HS-27A (cell line): Measurements from ENCODE around the gene SUPT3H.
A peak's percentile ranks its signal among the peaks of the same experiment; 100 is the strongest.

Experiments used
- DNase-seq: peaks from one replicate; pipeline ENCODE4 v3.0.0-alpha.2; 2012; ENCODE audit warnings: low read depth, missing footprints

The SUPT3H gene

DNA sequence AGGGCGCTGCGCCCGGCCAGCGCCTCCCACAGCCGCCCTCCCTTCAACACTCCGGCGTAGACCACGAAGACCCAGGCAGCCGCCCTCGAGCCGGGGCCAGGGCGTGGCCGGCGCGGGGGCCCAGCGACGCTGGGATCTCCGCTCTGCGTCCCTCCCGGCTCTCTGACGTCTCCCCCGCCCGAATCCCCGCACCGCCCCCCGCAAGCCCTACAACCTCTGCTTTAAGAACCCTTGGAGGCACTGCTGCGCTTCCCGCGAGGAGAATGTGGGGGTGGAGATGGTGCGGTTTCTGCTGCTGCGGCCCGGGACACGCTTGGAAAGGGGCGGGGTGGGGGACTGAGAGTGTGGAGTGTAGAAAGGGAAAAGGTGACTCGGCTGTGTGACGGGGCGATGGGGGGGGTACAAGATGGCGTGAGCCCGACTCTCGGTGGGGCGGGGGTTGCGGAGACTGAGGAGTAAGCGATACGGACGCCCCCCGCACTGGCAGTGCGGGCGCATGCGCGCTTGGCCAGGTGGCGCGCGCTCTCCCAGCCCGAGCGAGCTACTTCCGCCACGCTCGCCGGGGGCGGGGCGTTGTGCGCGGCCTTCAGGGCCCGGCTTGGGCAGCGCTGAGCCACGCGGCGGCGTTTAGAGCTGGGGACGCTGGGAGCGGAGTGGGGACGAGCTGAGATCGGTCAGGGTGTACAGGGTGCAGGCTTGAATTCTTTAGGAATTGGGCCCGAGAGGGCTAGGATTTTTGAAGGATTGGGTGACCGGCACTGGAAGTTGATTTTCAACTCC lies at the start of gene SUPT3H:
Gene SUPT3H (minus strand): TSS at position 381 of the 780 bp plus-strand sequence.
- peak; percentile 95 for DNase-seq

- DNase-seq = no peak
These were observed 48.5 kb upstream of the SUPT3H start for GRCh38 chr6:45426251-45426650.

GRCh38 chr6:45424451-45424861 lies 46.7 kb upstream of the SUPT3H start:
- no peak for DNase-seq

GRCh38 chr6:45423824-45424450 lies 46.2 kb upstream of the SUPT3H start:
- DNase-seq = no peak

GRCh38 chr6:45423111-45423823 lies 45.5 kb upstream of the SUPT3H start:
- DNase-seq = no peak

DNA sequence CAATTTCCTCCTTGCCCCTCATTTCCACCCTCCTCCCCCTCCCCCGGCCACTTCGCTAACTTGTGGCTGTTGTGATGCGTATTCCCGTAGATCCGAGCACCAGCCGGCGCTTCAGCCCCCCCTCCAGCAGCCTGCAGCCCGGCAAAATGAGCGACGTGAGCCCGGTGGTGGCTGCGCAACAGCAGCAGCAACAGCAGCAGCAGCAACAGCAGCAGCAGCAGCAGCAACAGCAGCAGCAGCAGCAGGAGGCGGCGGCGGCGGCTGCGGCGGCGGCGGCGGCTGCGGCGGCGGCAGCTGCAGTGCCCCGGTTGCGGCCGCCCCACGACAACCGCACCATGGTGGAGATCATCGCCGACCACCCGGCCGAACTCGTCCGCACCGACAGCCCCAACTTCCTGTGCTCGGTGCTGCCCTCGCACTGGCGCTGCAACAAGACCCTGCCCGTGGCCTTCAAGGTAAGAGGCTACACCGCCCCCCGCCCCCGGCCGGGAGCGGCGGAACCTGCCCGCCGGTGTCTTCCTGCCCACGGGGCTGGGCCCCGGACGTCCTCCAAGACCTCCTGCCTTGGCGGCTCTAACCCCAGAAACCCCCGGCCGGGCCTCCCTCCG lies 44.9 kb upstream of the SUPT3H start:
- no peak for DNase-seq

- no peak for DNase-seq
These were observed 44.2 kb upstream of the SUPT3H start for GRCh38 chr6:45421709-45422502.

GRCh38 chr6:45420909-45421708 lies 43.4 kb upstream of the SUPT3H start:
- no peak for DNase-seq

- no peak for DNase-seq
These were observed 42.6 kb upstream of the SUPT3H start for GRCh38 chr6:45420083-45420908.

- DNase-seq = no peak
These were observed 41.9 kb upstream of the SUPT3H start for GRCh38 chr6:45419571-45420082.

DNA sequence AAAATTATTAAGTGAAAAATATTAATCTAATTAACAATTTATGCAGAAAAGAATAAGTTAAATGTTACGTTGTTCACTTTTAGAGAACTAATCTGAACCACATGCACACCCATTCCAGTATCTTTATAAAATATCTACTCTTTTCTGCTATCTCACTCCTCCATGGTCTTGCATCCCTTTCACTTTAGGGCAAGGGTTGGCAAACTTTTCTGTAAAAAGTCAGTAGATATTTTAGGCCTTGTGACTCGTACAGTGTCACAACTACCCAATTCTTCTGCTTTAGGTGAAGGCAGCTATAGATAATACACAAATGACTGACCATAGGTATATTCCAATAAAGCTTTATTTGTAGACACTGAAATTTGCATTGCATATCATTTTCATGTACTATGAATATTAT lies 39.7 kb upstream of the SUPT3H start:
- no peak for DNase-seq

DNA sequence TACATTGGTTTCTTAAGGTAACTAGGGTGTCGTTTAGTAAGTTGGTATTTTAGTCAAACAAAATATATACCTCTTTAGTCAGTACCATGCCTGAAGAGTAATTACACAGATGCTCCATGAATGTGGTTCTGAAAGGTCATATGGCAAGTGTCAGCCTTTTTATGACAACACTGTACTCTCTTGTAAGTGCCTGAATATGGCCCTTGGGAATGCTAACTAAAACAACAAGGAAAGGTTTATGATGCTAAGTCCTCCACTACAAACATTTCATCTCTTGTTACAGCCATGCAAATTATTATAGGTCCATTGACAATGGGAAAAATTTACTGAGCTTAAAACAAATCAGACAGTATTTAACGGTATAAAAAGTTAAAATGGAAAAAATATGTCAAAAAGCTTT lies 39.0 kb upstream of the SUPT3H start:
- no peak for DNase-seq

GRCh38 chr6:45415788-45416518 lies 38.2 kb upstream of the SUPT3H start:
- no peak for DNase-seq

DNA sequence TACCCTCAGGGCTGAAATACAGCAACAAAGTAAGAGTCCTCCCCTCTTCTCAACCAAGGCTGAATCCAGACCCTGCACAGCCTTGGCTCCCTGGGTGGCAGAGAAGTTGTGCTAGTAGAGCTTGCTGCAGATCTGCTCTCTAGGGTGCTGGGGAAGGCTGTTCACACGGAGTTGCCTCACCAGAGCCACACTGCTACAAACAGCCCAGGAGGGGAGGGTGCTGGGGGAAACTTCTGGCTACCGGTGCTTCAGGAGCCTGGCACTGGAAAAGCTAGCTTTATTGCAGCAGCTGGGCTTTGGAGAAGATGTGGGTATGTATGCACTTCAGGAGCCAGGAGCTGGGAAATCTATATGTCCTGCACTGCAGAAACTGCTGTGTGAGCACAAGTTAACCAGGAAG lies 37.6 kb upstream of the SUPT3H start:
- no peak for DNase-seq

DNA sequence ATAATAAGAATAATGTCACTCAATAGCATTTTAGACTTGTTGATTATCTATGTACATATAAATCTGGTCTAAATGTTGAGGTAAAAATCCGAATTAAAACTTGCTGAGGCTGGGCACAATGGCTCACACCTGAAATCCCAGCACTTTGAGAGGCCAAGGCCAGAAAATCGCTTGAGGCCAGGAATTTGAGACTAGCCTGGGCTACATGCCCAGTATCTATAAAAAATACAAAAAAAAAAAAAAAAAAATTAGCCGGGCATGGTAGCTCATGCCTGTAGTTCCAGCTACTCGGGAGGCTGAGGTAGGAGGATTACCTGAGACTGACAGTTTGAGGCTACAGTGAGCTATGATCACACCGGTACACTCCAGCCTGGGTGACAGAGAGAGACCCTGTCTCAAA lies 34.2 kb upstream of the SUPT3H start:
- DNase-seq = no peak

DNA sequence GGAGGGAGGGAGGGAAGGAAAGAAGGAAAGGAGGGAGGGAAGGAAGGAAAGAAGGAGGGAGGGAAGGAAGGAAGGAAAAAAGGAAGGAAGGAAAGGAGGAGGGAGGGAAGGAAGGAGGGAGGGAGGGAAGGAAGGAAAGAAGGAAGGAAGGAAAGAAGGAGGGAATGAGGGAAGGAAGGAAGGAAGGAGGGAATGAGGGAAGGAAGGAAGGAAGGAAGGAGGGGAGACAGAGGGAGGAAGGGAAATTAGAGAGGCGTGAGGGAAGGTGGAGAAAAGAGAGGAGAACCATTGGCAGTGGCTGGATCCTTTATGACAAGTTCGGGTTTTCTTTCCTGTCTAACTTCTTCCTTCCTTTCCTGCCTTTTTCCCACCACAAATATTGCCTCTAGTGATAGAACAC lies 22.3 kb upstream of the SUPT3H start:
- DNase-seq = no peak

- DNase-seq = no peak
These were observed 20.5 kb upstream of the SUPT3H start for GRCh38 chr6:45398075-45398813.

DNA sequence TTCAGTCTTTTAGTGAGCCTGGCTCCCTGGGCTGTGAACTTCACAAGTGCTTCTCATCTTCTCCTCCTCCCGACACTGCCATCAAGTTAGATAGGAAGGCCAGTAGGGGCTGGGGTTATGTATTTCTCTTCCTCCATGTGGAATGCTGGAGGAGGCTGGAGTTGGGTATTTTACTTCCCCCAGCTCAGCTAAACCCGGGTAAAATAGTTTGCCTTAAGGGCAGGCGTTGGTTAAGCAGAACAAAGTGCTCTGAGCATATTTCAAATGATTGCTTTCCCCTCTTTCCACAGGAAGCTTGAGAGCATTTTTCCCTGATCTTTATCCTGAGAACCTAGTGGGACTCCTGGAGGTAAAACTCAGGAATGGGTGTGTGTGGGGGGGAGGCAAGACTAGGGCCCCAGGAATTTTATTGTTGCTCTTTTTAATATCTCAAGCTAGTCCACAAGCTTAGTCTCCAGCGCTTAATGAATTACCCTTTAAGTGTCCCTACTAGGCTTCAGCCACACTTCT lies 16.9 kb upstream of the SUPT3H start:
- DNase-seq = no peak
